ENCODE data around the gene EEFSEC.

DNA sequence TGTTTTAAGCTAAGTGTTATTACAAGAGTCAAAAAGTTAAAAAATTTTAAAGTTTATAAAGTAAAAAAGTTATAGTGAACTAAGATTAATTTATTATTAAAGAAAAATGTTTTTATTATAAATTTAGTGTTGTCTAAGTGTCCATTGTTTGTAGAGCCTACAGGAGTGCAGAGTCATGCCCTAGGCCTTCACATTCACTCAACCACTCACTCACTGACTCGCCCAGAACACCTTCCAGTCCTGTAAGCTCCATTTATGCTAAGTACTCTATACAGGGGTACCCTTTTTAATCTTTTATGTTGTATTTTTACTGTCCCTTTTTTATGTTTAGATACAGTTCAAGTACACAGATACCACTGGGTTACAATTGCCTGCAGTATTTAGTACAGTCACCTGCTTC lies 37.2 kb downstream of the EEFSEC start:
- TF ChIP-seq, protein P1, sequence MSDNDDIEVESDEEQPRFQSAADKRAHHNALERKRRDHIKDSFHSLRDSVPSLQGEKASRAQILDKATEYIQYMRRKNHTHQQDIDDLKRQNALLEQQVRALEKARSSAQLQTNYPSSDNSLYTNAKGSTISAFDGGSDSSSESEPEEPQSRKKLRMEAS (IDR thresholded peaks at IDR 0.05; ENCODE audit: low read depth, low read length), result no peak
- TF ChIP-seq, protein P2, sequence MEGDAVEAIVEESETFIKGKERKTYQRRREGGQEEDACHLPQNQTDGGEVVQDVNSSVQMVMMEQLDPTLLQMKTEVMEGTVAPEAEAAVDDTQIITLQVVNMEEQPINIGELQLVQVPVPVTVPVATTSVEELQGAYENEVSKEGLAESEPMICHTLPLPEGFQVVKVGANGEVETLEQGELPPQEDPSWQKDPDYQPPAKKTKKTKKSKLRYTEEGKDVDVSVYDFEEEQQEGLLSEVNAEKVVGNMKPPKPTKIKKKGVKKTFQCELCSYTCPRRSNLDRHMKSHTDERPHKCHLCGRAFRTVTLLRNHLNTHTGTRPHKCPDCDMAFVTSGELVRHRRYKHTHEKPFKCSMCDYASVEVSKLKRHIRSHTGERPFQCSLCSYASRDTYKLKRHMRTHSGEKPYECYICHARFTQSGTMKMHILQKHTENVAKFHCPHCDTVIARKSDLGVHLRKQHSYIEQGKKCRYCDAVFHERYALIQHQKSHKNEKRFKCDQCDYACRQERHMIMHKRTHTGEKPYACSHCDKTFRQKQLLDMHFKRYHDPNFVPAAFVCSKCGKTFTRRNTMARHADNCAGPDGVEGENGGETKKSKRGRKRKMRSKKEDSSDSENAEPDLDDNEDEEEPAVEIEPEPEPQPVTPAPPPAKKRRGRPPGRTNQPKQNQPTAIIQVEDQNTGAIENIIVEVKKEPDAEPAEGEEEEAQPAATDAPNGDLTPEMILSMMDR (IDR thresholded peaks at IDR 0.05; ENCODE audit: low read depth, low read length), result no peak
- TF ChIP-seq POLR2A (IDR thresholded peaks at IDR 0.05; ENCODE audit: extremely low read depth, insufficient read length), result no peak
- TF ChIP-seq MYC (IDR thresholded peaks at IDR 0.05; ENCODE audit: low read depth, low read length), result no peak

Data from NB4 (cell line).